ENCODE measurements around the gene TTC31.
"Not testable (repeated sequence)": the region's sequence is repeated elsewhere in the genome, so short reads cannot be mapped to it uniquely, and the experiment has no call there.

The TTC31 gene

DNA sequence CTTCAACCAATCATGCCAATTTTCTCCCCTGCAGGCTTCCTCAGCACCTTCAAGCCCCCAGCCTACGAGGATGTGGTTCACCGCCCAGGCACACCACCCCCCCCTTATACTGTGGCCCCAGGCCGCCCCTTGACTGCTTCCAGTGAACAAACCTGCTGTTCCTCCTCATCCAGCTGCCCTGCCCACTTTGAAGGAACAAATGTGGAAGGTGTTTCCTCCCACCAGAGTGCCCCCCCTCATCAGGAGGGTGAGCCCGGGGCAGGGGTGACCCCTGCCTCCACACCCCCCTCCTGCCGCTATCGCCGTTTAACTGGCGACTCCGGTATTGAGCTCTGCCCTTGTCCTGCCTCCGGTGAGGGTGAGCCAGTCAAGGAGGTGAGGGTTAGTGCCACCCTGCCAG is 22.7 kb upstream of the TTC31 start:
- DNase-seq; H2AK5ac ChIP-seq (ENCODE audit: low read length); H3K9ac ChIP-seq (ENCODE audit: low read length); H3K4me2 ChIP-seq (ENCODE audit: low read length); H3K4me1 ChIP-seq (ENCODE audit: control insufficient read depth, low read depth, low read length); H3K4ac ChIP-seq (ENCODE audit: low read depth, low read length); H3K56ac ChIP-seq (ENCODE audit: low read length); H2BK5ac ChIP-seq (ENCODE audit: low read length); H3K27me3 ChIP-seq (ENCODE audit: insufficient read depth, low read length, poor library complexity); H3K18ac ChIP-seq (ENCODE audit: low read length); H3K27ac ChIP-seq (ENCODE audit: low read depth, low read length); H4K8ac ChIP-seq (ENCODE audit: low read depth, low read length); H2BK120ac ChIP-seq (ENCODE audit: low read depth, low read length); H3K23ac ChIP-seq (ENCODE audit: low read length); H2BK15ac ChIP-seq (replicated peaks; ENCODE audit: low read depth); H3K36me3 ChIP-seq (ENCODE audit: control insufficient read depth, insufficient read depth, low read length); H3K4me3 ChIP-seq (ENCODE audit: low read length); H4K5ac ChIP-seq (ENCODE audit: low read length): not testable (repeated sequence)
- peaks cover 13% of the 10 kb centered on the region for H3K79me1 ChIP-seq (ENCODE audit: low read length)
- peaks cover 17% of the 10 kb centered on the region for H3K79me2 ChIP-seq (ENCODE audit: control insufficient read depth, insufficient read depth, low read length)
- WGBS (ENCODE audit: extremely low coverage, insufficient coverage, low lambda C conversion rate): no CpG with 5 or more reads among the region's 10 CpGs

DNA sequence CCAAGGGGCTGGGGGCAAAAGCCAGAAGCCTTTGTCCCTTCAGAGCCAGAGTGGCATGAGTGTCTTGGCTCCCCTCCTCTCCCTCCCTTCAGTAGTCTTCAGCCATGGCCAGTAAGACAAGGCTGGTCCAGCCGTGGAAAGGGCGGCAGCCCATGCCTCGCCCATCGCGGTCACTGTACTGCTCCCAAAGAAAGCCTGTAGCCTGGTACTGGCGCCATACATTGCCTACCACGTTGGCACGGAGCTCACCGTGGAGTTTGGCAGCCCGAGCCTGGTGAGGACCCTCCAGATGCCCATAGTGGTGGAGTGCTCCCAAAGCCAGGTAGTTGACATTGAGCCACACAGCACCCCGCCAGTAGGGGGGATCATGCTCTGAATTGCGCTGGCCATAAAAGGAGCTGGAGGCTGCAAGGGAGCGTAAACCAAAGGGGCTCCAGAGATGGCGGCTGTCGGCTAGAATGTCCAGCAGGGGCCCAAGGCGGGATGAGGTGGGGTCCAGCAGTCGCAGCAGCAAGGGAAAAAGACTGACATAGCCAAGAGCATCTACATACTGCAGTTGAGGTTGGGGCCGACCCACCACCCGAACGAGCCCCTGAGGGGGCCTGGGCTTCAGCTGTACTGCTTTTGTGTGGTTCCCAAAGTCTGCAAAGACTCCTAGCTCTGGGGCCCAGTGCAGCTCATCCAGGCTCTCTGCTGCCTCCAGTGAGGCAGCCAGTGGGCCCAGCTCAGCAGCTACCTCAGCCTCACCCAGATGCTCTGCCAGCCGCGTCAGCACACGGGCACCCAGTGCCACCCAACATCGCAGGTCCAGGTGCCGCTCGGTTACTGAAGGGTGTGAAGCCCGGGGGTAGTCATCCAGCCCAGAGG is 21.5 kb upstream of the TTC31 start:
- Histone ChIP-seq H2BK15ac (replicated peaks; ENCODE audit: low read depth) (no peak overlapping the region), H3K36me3 (ENCODE audit: control insufficient read depth, insufficient read depth, low read length) (peaks cover 3% of the 10 kb centered on the region), H3K4ac (ENCODE audit: low read depth, low read length) (no peak overlapping the region), H3K56ac (ENCODE audit: low read length) (no peak overlapping the region), H4K8ac (ENCODE audit: low read depth, low read length) (no peak overlapping the region), H3K79me2 (ENCODE audit: control insufficient read depth, insufficient read depth, low read length) (peaks cover 15% of the 10 kb centered on the region), H2BK120ac (ENCODE audit: low read depth, low read length) (no peak overlapping the region), H3K4me2 (ENCODE audit: low read length) (no peak overlapping the region), H4K5ac (ENCODE audit: low read length) (no peak overlapping the region), H3K18ac (ENCODE audit: low read length) (no peak overlapping the region), H3K27me3 (ENCODE audit: insufficient read depth, low read length, poor library complexity) (no peaks in the 10 kb centered on the region), H3K4me3 (ENCODE audit: low read length) (no peak overlapping the region), H2BK5ac (ENCODE audit: low read length) (no peak overlapping the region), H3K79me1 (ENCODE audit: low read length) (peaks cover 10% of the 10 kb centered on the region), H3K9ac (ENCODE audit: low read length) (no peak overlapping the region), H2AK5ac (ENCODE audit: low read length) (no peak overlapping the region), H3K4me1 (ENCODE audit: control insufficient read depth, low read depth, low read length) (peaks cover 4% of the 10 kb centered on the region), H3K27ac (ENCODE audit: low read depth, low read length) (no peak overlapping the region), H3K23ac (ENCODE audit: low read length) (no peak overlapping the region)
- DNase-seq: peak; percentile 70
- no CpG with 5 or more reads among the region's 27 CpGs for WGBS (ENCODE audit: extremely low coverage, insufficient coverage, low lambda C conversion rate)

DNA sequence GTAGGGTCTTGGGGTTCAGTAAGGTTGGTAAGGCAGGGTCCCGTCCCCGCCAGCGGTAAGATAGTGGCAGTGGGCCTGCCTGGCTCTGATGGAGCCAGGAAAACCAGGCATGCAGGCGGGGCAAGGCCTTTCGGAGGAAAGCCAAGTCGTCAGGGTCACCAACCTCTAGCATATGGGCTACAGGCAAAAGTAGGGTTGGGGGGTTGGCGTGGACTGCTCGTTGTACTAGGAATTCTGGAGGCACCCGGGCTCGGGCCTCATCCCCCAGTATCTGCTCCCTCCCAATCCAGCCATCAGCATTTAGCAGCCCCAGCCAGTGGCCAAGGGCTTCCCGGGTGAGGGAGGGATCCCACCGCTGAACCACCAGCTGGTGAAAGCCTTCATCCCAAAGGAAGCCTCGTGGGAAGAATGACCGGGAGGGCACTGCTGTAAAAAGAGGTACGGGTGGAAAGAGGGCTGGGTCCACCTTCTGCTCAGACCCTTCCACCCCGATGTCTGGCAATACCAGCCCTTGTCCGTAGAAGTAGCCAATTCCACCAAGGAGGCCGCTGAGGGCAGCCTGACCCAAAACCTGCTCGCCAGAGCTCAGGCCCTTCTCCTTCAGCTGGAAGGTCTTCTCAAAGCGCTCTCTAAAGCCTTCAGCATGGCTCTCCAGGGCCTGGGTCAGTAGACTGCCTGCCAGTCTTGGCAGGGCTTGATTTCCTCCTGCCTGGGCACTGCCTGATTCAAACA is 20.7 kb upstream of the TTC31 start:
- DNase-seq: no peak
- no peak overlapping the region for H2AK5ac ChIP-seq (ENCODE audit: low read length)
- H3K79me1 ChIP-seq (ENCODE audit: low read length): peaks cover 10% of the 10 kb centered on the region
- no peak overlapping the region for H3K18ac ChIP-seq (ENCODE audit: low read length)
- no peak overlapping the region for H4K8ac ChIP-seq (ENCODE audit: low read depth, low read length)
- H2BK5ac ChIP-seq (ENCODE audit: low read length): no peak overlapping the region
- no peak overlapping the region for H2BK15ac ChIP-seq (replicated peaks; ENCODE audit: low read depth)
- H4K5ac ChIP-seq (ENCODE audit: low read length): no peak overlapping the region
- peaks cover 3% of the 10 kb centered on the region for H3K36me3 ChIP-seq (ENCODE audit: control insufficient read depth, insufficient read depth, low read length)
- H3K4me1 ChIP-seq (ENCODE audit: control insufficient read depth, low read depth, low read length): no peaks in the 10 kb centered on the region
- H3K27me3 ChIP-seq (ENCODE audit: insufficient read depth, low read length, poor library complexity): no peaks in the 10 kb centered on the region
- no peak overlapping the region for H3K4ac ChIP-seq (ENCODE audit: low read depth, low read length)
- H3K4me3 ChIP-seq (ENCODE audit: low read length): no peak overlapping the region
- no peak overlapping the region for H3K4me2 ChIP-seq (ENCODE audit: low read length)
- no peak overlapping the region for H3K9ac ChIP-seq (ENCODE audit: low read length)
- H3K56ac ChIP-seq (ENCODE audit: low read length): no peak overlapping the region
- H3K27ac ChIP-seq (ENCODE audit: low read depth, low read length): no peak overlapping the region
- peaks cover 15% of the 10 kb centered on the region for H3K79me2 ChIP-seq (ENCODE audit: control insufficient read depth, insufficient read depth, low read length)
- H2BK120ac ChIP-seq (ENCODE audit: low read depth, low read length): no peak overlapping the region
- no peak overlapping the region for H3K23ac ChIP-seq (ENCODE audit: low read length)
- no CpG with 5 or more reads among the region's 20 CpGs for WGBS (ENCODE audit: extremely low coverage, insufficient coverage, low lambda C conversion rate)

DNA sequence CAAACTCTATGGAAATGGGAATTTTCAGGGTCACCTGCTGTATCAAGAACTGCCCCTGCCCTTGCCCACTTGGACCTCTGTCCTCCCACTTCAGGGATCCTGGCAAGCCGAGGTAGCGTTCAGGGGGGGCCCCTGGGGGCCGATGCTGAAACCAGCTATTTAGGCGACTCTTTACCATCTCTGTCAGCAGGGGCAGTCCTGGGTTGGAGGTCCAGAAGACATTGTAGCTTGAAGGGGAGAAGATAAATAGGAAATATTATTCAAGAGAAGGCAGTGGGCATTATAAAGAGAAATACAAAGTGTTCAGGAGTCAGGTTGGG is 20.1 kb upstream of the TTC31 start:
- Histone ChIP-seq H3K9ac (ENCODE audit: low read length) (no peak overlapping the region), H2BK15ac (replicated peaks; ENCODE audit: low read depth) (no peak overlapping the region), H3K4ac (ENCODE audit: low read depth, low read length) (no peak overlapping the region), H3K27me3 (ENCODE audit: insufficient read depth, low read length, poor library complexity) (no peaks in the 10 kb centered on the region), H3K4me3 (ENCODE audit: low read length) (no peak overlapping the region), H3K36me3 (ENCODE audit: control insufficient read depth, insufficient read depth, low read length) (peaks cover 3% of the 10 kb centered on the region), H2BK120ac (ENCODE audit: low read depth, low read length) (no peak overlapping the region), H4K8ac (ENCODE audit: low read depth, low read length) (no peak overlapping the region), H3K56ac (ENCODE audit: low read length) (no peak overlapping the region), H4K5ac (ENCODE audit: low read length) (no peak overlapping the region), H3K23ac (ENCODE audit: low read length) (no peak overlapping the region), H3K27ac (ENCODE audit: low read depth, low read length) (no peak overlapping the region), H3K4me2 (ENCODE audit: low read length) (no peak overlapping the region), H3K79me2 (ENCODE audit: control insufficient read depth, insufficient read depth, low read length) (peaks cover 15% of the 10 kb centered on the region), H3K79me1 (ENCODE audit: low read length) (peaks cover 10% of the 10 kb centered on the region), H2AK5ac (ENCODE audit: low read length) (no peak overlapping the region), H2BK5ac (ENCODE audit: low read length) (no peak overlapping the region), H3K4me1 (ENCODE audit: control insufficient read depth, low read depth, low read length) (no peaks in the 10 kb centered on the region), H3K18ac (ENCODE audit: low read length) (no peak overlapping the region)
- WGBS (ENCODE audit: extremely low coverage, insufficient coverage, low lambda C conversion rate): no CpG with 5 or more reads among the region's 4 CpGs
- no peak for DNase-seq

DNA sequence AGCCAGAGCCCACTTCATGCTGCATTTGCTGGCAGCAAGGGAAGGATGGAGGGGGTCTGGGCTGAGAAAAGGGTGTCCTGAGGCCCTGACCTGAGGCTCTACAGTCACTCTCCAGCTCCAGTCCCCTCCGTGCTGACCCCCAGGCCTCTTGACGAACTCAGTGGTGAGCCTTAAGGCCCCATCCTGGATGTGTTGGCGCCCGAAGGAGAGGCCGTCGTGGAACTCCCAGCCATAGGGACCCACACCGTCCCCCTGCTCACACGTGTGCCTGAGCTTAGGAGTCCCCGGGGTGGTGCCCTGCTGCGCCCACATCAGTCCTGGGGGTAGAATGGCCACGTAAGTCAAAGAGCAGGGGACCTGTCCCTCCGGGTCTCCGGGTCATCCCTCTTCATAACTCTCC is 18.5 kb upstream of the TTC31 start:
- Histone ChIP-seq H3K4me1 (ENCODE audit: control insufficient read depth, low read depth, low read length) (no peaks in the 10 kb centered on the region), H4K5ac (ENCODE audit: low read length) (no peak overlapping the region), H3K4me2 (ENCODE audit: low read length) (peak overlapping the region; percentile 93), H3K79me2 (ENCODE audit: control insufficient read depth, insufficient read depth, low read length) (peaks cover 8% of the 10 kb centered on the region), H2AK5ac (ENCODE audit: low read length) (no peak overlapping the region), H3K56ac (ENCODE audit: low read length) (peak overlapping the region; percentile 98), H2BK5ac (ENCODE audit: low read length) (no peak overlapping the region), H3K4ac (ENCODE audit: low read depth, low read length) (no peak overlapping the region), H3K27ac (ENCODE audit: low read depth, low read length) (no peak overlapping the region), H3K18ac (ENCODE audit: low read length) (no peak overlapping the region), H3K4me3 (ENCODE audit: low read length) (peak overlapping the region; percentile 82), H3K36me3 (ENCODE audit: control insufficient read depth, insufficient read depth, low read length) (peaks cover 3% of the 10 kb centered on the region), H2BK15ac (replicated peaks; ENCODE audit: low read depth) (no peak overlapping the region), H3K79me1 (ENCODE audit: low read length) (peaks cover 3% of the 10 kb centered on the region), H2BK120ac (ENCODE audit: low read depth, low read length) (no peak overlapping the region), H4K8ac (ENCODE audit: low read depth, low read length) (no peak overlapping the region), H3K9ac (ENCODE audit: low read length) (peak overlapping the region; percentile 97), H3K27me3 (ENCODE audit: insufficient read depth, low read length, poor library complexity) (no peaks in the 10 kb centered on the region), H3K23ac (ENCODE audit: low read length) (peak overlapping the region; percentile 94)
- no peak for DNase-seq
- WGBS (ENCODE audit: extremely low coverage, insufficient coverage, low lambda C conversion rate): no CpG with 5 or more reads among the region's 13 CpGs

Data from mesendoderm (in vitro differentiated cells).